GM19467 (cell line): ENCODE measurements around the gene KCNJ5.

Source experiments
- ATAC-seq: cut with Tn5 transposase; IDR thresholded peaks from one replicate; pipeline ENCODE4 v1.9.1; 2021; ENCODE audit warnings: mild to moderate bottlenecking, moderate library complexity; ENCODE audit not compliant: unreplicated experiment

The KCNJ5 gene

GRCh38 chr11:128946648-128947047, 55.5 kb downstream of the KCNJ5 start:
- ATAC-seq, result no peak

- ATAC-seq, result no peak
These were observed 56.6 kb downstream of the KCNJ5 start for GRCh38 chr11:128947773-128948172.

- no peak for ATAC-seq
These were observed 57.4 kb downstream of the KCNJ5 start for GRCh38 chr11:128948583-128948982.

- no peak for ATAC-seq
These were observed 58.8 kb downstream of the KCNJ5 start for GRCh38 chr11:128949791-128950454.

GRCh38 chr11:128953151-128953550, 62.0 kb downstream of the KCNJ5 start:
- no peak for ATAC-seq

- no peak for ATAC-seq
These were observed 64.5 kb downstream of the KCNJ5 start for GRCh38 chr11:128955636-128956035.

GRCh38 chr11:128956401-128957201, 65.4 kb downstream of the KCNJ5 start:
- peak; percentile 53 for ATAC-seq

GRCh38 chr11:128957202-128957482, 66.0 kb downstream of the KCNJ5 start:
- ATAC-seq, result no peak

GRCh38 chr11:128961645-128962044, 70.5 kb downstream of the KCNJ5 start:
- ATAC-seq, result no peak

GRCh38 chr11:128962896-128963295, 71.7 kb downstream of the KCNJ5 start:
- no peak for ATAC-seq

GRCh38 chr11:128963744-128964325, 72.7 kb downstream of the KCNJ5 start:
- no peak for ATAC-seq

- ATAC-seq, result no peak
These were observed 73.3 kb downstream of the KCNJ5 start for GRCh38 chr11:128964463-128964930.

- ATAC-seq, result peak; percentile 93
These were observed 74.3 kb downstream of the KCNJ5 start for GRCh38 chr11:128965485-128965884.

GRCh38 chr11:128967578-128967977, 76.4 kb downstream of the KCNJ5 start:
- no peak for ATAC-seq

- ATAC-seq, result no peak
These were observed 77.8 kb downstream of the KCNJ5 start for GRCh38 chr11:128968916-128969315.
